ENCODE results near the gene NT5DC3. TPM values are rescaled to one million over a fixed set of nuclear protein-coding genes. Genes with fewer than 3 reads are reported as not detected.

NT5DC3 gene
- total and polyA plus RNA-seq, 3 donors from 2014 or later: 5.7 to 25.4 (median 16.1) TPM

DNA sequence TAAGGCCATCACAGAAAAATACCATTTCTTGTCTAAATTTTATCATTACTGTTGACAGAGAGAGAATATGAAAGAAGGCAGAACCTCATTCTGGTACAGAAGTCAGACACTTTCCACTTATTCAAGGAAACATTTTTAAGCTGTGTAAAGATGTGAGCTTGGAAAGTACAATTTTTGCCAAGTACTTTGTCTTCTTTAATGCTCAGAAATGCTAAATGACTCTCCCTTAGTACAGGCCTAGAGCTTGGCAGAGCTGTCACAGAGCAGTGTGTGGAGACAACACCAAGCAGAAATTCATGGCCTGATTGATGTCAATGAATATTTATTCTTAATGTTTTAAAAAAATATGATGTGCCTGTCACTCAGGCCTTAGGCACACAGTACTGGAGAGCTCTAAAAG lies 20.7 kb downstream of the NT5DC3 start:
- no peaks in the 10 kb centered on the region for H3K4me1 ChIP-seq

DNA sequence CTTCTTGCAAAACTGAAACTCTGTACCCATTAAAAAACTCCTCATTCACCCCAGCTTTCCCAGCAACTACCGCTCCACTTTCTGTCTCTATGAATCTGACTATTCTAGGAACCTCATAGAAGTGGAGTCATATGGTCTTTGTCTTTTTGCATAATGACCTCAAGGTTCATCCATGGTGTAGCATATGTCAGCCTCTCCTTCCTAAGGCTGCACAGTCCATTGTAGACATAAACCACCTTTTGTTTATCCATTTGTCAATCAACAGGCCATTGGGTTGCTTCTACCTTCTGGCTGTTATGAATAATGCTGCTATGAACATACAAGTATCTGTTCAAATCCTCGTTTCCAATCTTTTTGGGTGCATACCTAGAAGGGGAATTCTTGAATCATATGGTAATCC lies 21.1 kb downstream of the NT5DC3 start:
- H3K4me1 ChIP-seq: no peaks in the 10 kb centered on the region
- no peak for TF ChIP-seq POLR2A (IDR thresholded peaks at IDR 0.05)
- TF ChIP-seq, protein P1, sequence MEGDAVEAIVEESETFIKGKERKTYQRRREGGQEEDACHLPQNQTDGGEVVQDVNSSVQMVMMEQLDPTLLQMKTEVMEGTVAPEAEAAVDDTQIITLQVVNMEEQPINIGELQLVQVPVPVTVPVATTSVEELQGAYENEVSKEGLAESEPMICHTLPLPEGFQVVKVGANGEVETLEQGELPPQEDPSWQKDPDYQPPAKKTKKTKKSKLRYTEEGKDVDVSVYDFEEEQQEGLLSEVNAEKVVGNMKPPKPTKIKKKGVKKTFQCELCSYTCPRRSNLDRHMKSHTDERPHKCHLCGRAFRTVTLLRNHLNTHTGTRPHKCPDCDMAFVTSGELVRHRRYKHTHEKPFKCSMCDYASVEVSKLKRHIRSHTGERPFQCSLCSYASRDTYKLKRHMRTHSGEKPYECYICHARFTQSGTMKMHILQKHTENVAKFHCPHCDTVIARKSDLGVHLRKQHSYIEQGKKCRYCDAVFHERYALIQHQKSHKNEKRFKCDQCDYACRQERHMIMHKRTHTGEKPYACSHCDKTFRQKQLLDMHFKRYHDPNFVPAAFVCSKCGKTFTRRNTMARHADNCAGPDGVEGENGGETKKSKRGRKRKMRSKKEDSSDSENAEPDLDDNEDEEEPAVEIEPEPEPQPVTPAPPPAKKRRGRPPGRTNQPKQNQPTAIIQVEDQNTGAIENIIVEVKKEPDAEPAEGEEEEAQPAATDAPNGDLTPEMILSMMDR (IDR thresholded peaks at IDR 0.05): no peak
- DNase-seq: no peak
- no peaks in the 10 kb centered on the region for H3K9me3 ChIP-seq
- intact Hi-C loops (cut with DNase I; ENCODE audit: low total_unique reads): no loop called here
- WGBS, 2 donors: 92 to 97% methylated on average over 2 of the region's 2 CpGs
- no peak overlapping the region for H3K27ac ChIP-seq
- H3K4me3 ChIP-seq: no peak overlapping the region
- no peaks in the 10 kb centered on the region for H3K36me3 ChIP-seq (ENCODE audit: low read depth, missing control alignments)
- H3K27me3 ChIP-seq: no peaks in the 10 kb centered on the region

More for the DNA sequence above, 20.7 kb downstream of the NT5DC3 start:
- H3K4me3 ChIP-seq: no peak overlapping the region
- no peaks in the 10 kb centered on the region for H3K9me3 ChIP-seq
- H3K36me3 ChIP-seq (ENCODE audit: low read depth, missing control alignments): no peaks in the 10 kb centered on the region
- H3K27ac ChIP-seq: no peak overlapping the region
- H3K27me3 ChIP-seq: no peaks in the 10 kb centered on the region
- intact Hi-C loops (cut with DNase I; ENCODE audit: low total_unique reads): no loop called here
- DNase-seq: no peak
- TF ChIP-seq, protein P1 (IDR thresholded peaks at IDR 0.05): no peak
- no peak for TF ChIP-seq POLR2A (IDR thresholded peaks at IDR 0.05)

DNA sequence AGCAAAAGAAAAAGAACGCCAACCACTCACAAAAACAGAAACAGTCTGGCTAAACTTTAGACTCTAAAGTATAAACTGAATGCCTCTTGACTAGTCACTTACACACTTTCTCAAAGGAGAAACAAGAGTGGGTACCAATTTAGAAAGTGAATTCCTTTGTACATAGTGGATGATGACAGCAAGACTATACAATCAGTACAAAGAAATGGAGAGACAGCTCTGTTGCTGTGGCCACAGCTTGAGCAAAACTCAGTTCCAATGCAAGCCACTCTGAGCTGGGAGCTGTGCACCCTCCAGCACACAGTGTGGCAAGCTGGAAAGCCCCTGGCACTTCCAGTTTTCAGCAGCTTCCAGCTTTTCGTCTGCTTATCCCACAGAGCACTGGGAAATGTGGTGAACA lies 21.7 kb downstream of the NT5DC3 start:
- no peak for TF ChIP-seq POLR2A (IDR thresholded peaks at IDR 0.05)
- TF ChIP-seq, protein P1 (IDR thresholded peaks at IDR 0.05): no peak
- DNase-seq: no peak
- 83 to 86% methylated on average over 2 of the region's 2 CpGs for WGBS, 2 donors
- no peak overlapping the region for H3K27ac ChIP-seq
- no peaks in the 10 kb centered on the region for H3K9me3 ChIP-seq
- no peak overlapping the region for H3K4me3 ChIP-seq
- H3K27me3 ChIP-seq: no peaks in the 10 kb centered on the region
- peaks cover 2% of the 10 kb centered on the region for H3K4me1 ChIP-seq
- H3K36me3 ChIP-seq (ENCODE audit: low read depth, missing control alignments): no peaks in the 10 kb centered on the region
- intact Hi-C loops (cut with DNase I; ENCODE audit: low total_unique reads): no loop called here

DNA sequence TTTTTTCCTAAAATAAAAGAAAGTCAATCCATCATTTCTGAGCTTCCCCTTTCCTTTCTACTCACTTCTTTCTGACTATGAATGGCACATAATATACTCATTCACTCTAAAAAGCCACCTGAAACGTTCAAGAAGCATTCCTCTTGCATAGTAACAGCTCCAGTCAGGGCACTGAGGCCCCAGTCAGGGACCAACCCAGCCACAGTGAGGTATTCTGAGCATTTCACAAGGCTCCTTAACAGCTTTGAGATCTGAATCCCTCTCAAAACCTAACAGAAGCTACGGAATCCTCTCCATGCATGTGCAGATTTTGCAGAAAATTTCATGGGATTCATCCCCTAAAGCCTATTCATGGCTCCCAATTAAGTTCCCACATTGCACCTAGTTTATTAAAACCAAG lies 23.2 kb downstream of the NT5DC3 start:
- intact Hi-C loops (cut with DNase I; ENCODE audit: low total_unique reads): no loop called here
- no peak overlapping the region for H3K4me3 ChIP-seq
- TF ChIP-seq, protein P1 (IDR thresholded peaks at IDR 0.05): no peak
- no peak for TF ChIP-seq POLR2A (IDR thresholded peaks at IDR 0.05)
- H3K27me3 ChIP-seq: no peaks in the 10 kb centered on the region
- H3K27ac ChIP-seq: no peak overlapping the region
- H3K36me3 ChIP-seq (ENCODE audit: low read depth, missing control alignments): no peaks in the 10 kb centered on the region
- H3K9me3 ChIP-seq: no peaks in the 10 kb centered on the region
- DNase-seq: no peak
- H3K4me1 ChIP-seq: peaks cover 10% of the 10 kb centered on the region
- 74 to 75% methylated on average over 2 of the region's 2 CpGs for WGBS, 2 donors

DNA sequence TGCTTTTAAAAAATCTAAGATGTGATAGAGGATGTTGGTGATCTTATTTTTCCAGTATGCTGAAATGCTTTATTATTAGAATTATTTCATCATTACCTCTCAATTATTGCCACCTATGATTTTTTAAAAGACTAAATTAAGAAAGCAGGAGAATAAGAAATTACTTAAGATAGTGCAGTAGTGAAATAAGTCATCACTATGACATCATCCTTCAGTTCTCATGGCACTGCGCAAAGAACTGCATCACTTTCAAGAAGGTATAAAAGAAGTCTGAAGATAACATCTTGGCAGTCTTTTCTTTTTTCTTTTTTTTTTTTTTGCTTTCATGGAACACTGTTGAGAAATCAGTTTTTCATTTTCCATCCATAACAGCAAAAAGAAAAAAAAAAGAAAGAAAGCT lies 24.4 kb downstream of the NT5DC3 start:
- H3K27ac ChIP-seq: no peak overlapping the region
- intact Hi-C loops (cut with DNase I; ENCODE audit: low total_unique reads): no loop called here
- no peak overlapping the region for H3K4me3 ChIP-seq
- TF ChIP-seq, protein P1 (IDR thresholded peaks at IDR 0.05): no peak
- TF ChIP-seq POLR2A (IDR thresholded peaks at IDR 0.05): no peak
- no peaks in the 10 kb centered on the region for H3K27me3 ChIP-seq
- 91 to 97% methylated on average over 1 of the region's 1 CpG for WGBS, 2 donors
- H3K36me3 ChIP-seq (ENCODE audit: low read depth, missing control alignments): no peaks in the 10 kb centered on the region
- DNase-seq: no peak
- H3K9me3 ChIP-seq: no peaks in the 10 kb centered on the region
- H3K4me1 ChIP-seq: peaks cover 10% of the 10 kb centered on the region

All from testis (tissue), 3 donors.